Inferior parietal cortex (tissue), 1 donor: ENCODE data around the gene ZNF143.

Experiments
- DNase-seq: peaks from one replicate; pipeline ENCODE4 v3.0.0-alpha.2; 2016; ENCODE audit errors: extremely low spot score

The ZNF143 gene

GRCh38 chr11:9575260-9576240, 114.7 kb downstream of the ZNF143 start:
- DNase-seq = no peak

GRCh38 chr11:9576701-9577381, 116.0 kb downstream of the ZNF143 start:
- DNase-seq = no peak

- no peak for DNase-seq
Measured at GRCh38 chr11:9577556-9577955, 116.7 kb downstream of the ZNF143 start.
